PFSK-1 (cell line): Measurements from ENCODE around the gene UBAC2.

Source experiments
- POLR2AphosphoS5 ChIP-seq: IDR thresholded peaks from 2 replicates; pipeline ENCODE4 v1.6.1; 2012; ENCODE audit warnings: low read depth, mild to moderate bottlenecking, control low read depth, low read length, moderate library complexity
- SIN3A ChIP-seq: IDR thresholded peaks from 2 replicates; pipeline ENCODE4 v1.6.1; 2012; ENCODE audit warnings: mild to moderate bottlenecking, low read length, moderate library complexity, borderline replicate concordance; ENCODE audit not compliant: insufficient read depth
- TAF1 ChIP-seq: IDR thresholded peaks from 2 replicates; pipeline ENCODE4 v1.6.1; 2012; ENCODE audit warnings: low read length, control low read depth, borderline replicate concordance; ENCODE audit not compliant: insufficient read depth
- TF ChIP-seq, protein P1 (sequence below), 2 experiments: IDR thresholded peaks; 2 replicates each; pipeline versions ENCODE4 v1.6.1 to v1.8.0; 2011 to 2012; ENCODE audit warnings: low read depth in 2 of 2, low read length in 2 of 2, control low read depth in 1 of 2, inconsistent platforms in 1 of 2, mild to moderate bottlenecking in 1 of 2, moderate library complexity in 1 of 2; ENCODE audit not compliant: insufficient read depth in 1 of 2

DNA sequence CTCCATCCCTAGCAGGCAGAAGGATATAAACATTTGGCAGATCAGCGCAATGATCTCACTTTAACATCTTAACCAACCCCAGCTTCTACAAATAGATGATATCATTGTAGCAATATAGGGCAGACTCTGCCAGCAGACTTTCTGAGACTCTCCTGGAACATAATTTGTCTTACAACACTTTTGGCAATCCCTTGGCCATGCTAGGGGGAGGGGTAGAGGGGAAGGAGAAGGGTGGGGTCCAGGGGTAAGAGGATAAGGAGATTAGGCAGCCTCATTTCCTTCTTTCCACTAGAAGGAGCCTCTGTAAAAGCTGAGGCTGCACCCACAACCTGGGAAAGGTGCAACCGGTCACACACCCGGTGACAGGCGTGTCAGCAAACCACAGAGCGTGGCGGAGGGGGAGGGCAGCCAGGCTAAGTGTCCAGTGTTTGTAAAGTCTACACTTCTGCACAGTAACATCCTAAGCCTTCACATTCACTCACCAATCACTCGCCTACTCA, 8.7 kb upstream of the UBAC2 start:
- TF ChIP-seq, protein P1, sequence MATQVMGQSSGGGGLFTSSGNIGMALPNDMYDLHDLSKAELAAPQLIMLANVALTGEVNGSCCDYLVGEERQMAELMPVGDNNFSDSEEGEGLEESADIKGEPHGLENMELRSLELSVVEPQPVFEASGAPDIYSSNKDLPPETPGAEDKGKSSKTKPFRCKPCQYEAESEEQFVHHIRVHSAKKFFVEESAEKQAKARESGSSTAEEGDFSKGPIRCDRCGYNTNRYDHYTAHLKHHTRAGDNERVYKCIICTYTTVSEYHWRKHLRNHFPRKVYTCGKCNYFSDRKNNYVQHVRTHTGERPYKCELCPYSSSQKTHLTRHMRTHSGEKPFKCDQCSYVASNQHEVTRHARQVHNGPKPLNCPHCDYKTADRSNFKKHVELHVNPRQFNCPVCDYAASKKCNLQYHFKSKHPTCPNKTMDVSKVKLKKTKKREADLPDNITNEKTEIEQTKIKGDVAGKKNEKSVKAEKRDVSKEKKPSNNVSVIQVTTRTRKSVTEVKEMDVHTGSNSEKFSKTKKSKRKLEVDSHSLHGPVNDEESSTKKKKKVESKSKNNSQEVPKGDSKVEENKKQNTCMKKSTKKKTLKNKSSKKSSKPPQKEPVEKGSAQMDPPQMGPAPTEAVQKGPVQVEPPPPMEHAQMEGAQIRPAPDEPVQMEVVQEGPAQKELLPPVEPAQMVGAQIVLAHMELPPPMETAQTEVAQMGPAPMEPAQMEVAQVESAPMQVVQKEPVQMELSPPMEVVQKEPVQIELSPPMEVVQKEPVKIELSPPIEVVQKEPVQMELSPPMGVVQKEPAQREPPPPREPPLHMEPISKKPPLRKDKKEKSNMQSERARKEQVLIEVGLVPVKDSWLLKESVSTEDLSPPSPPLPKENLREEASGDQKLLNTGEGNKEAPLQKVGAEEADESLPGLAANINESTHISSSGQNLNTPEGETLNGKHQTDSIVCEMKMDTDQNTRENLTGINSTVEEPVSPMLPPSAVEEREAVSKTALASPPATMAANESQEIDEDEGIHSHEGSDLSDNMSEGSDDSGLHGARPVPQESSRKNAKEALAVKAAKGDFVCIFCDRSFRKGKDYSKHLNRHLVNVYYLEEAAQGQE (IDR thresholded peaks at IDR 0.05; ENCODE audit: insufficient read depth in 1 of 2, low read depth in 2 of 2, low read length in 2 of 2): no peak
- TF ChIP-seq TAF1 (no peak), POLR2AphosphoS5 (no peak), SIN3A (no peak)
